ENCODE results near the gene CREB1. TPM values are rescaled to one million over a fixed set of nuclear protein-coding genes. Genes with fewer than 3 reads are reported as not detected.

CREB1 gene
- total RNA-seq, 1 donor from 2014 or later = 108 TPM

DNA sequence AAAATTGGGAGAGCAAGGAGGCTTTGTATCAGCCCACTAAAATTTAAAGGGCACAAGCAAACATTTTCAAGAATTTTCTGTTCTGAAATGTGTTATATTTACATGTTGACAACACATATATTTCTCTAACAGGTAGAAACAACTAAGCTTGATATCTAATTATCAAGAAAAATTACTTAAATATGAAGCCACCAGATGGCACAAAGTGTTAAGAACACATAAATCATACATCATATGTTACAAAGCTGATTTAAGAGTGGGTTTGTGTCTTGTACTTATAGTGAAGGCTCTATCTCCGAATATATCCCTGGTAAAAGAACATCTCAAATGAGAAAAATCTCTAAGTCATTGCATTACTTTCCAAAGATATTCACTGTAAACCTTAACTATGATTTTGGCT is 19.6 kb upstream of the CREB1 start:
- Mint-ChIP-seq H3K36me3 (ENCODE audit: unreplicated experiment) (no peaks in the 10 kb centered on the region), H3K27ac (ENCODE audit: unreplicated experiment) (no peak overlapping the region), H3K27me3 (ENCODE audit: unreplicated experiment) (no peaks in the 10 kb centered on the region), H3K9me3 (ENCODE audit: unreplicated experiment) (no peaks in the 10 kb centered on the region), H3K4me3 (ENCODE audit: unreplicated experiment) (no peak overlapping the region), H3K4me1 (ENCODE audit: low read depth, unreplicated experiment) (no peaks in the 10 kb centered on the region)
- no peak for DNase-seq
- TF ChIP-seq, protein P1, sequence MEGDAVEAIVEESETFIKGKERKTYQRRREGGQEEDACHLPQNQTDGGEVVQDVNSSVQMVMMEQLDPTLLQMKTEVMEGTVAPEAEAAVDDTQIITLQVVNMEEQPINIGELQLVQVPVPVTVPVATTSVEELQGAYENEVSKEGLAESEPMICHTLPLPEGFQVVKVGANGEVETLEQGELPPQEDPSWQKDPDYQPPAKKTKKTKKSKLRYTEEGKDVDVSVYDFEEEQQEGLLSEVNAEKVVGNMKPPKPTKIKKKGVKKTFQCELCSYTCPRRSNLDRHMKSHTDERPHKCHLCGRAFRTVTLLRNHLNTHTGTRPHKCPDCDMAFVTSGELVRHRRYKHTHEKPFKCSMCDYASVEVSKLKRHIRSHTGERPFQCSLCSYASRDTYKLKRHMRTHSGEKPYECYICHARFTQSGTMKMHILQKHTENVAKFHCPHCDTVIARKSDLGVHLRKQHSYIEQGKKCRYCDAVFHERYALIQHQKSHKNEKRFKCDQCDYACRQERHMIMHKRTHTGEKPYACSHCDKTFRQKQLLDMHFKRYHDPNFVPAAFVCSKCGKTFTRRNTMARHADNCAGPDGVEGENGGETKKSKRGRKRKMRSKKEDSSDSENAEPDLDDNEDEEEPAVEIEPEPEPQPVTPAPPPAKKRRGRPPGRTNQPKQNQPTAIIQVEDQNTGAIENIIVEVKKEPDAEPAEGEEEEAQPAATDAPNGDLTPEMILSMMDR (IDR thresholded peaks at IDR 0.05; ENCODE audit: partially characterized antibody, unreplicated experiment) = no peak

DNA sequence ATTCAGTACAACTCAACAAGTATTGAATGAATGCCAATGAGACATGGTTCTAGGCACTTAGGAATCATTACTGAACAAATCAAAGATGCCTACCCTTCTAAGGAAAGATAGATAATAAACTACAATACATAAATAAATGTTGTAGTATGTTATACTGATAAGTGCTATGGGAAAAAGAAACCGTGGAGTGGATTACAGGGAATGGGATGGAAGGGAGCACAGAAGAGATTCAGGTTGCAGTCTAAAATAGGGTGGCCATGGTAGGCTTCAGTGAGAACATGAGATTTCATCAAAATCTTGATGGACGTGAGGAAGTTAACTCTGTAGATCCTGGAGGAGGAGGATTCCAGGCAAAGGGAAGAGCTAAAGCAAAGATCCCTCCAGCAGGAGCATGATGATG is 17.9 kb upstream of the CREB1 start:
- H3K4me1 Mint-ChIP-seq (ENCODE audit: low read depth, unreplicated experiment) = no peaks in the 10 kb centered on the region
- H3K36me3 Mint-ChIP-seq (ENCODE audit: unreplicated experiment) = no peaks in the 10 kb centered on the region
- no peaks in the 10 kb centered on the region for H3K9me3 Mint-ChIP-seq (ENCODE audit: unreplicated experiment)
- no peaks in the 10 kb centered on the region for H3K27me3 Mint-ChIP-seq (ENCODE audit: unreplicated experiment)
- TF ChIP-seq, protein P1 (IDR thresholded peaks at IDR 0.05; ENCODE audit: partially characterized antibody, unreplicated experiment) = no peak
- no peak overlapping the region for H3K27ac Mint-ChIP-seq (ENCODE audit: unreplicated experiment)
- no peak overlapping the region for H3K4me3 Mint-ChIP-seq (ENCODE audit: unreplicated experiment)
- DNase-seq = no peak

DNA sequence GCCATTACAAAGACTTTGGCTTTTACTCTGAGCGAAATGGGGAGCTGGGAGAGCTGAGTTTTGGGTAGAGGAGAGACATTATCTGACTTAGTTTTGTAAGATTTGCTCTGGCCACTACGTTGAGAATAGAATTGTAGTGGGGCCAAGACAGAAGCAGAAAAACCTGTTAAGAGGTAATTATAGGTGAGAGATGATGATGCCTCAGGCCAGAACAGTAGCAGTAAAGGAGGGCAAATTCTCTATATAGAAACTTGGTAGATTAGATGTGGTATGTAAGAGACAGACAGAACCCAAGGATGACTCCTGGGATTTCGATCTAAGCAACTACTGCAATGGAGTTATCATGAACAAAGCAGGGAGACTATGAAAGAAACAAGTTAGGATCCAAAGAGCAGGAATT is 17.4 kb upstream of the CREB1 start:
- Mint-ChIP-seq H3K27ac (ENCODE audit: unreplicated experiment) (no peak overlapping the region), H3K4me1 (ENCODE audit: low read depth, unreplicated experiment) (no peaks in the 10 kb centered on the region), H3K36me3 (ENCODE audit: unreplicated experiment) (no peaks in the 10 kb centered on the region), H3K4me3 (ENCODE audit: unreplicated experiment) (no peak overlapping the region), H3K9me3 (ENCODE audit: unreplicated experiment) (no peaks in the 10 kb centered on the region), H3K27me3 (ENCODE audit: unreplicated experiment) (no peaks in the 10 kb centered on the region)
- no peak for DNase-seq
- TF ChIP-seq, protein P1 (IDR thresholded peaks at IDR 0.05; ENCODE audit: partially characterized antibody, unreplicated experiment) = no peak

DNA sequence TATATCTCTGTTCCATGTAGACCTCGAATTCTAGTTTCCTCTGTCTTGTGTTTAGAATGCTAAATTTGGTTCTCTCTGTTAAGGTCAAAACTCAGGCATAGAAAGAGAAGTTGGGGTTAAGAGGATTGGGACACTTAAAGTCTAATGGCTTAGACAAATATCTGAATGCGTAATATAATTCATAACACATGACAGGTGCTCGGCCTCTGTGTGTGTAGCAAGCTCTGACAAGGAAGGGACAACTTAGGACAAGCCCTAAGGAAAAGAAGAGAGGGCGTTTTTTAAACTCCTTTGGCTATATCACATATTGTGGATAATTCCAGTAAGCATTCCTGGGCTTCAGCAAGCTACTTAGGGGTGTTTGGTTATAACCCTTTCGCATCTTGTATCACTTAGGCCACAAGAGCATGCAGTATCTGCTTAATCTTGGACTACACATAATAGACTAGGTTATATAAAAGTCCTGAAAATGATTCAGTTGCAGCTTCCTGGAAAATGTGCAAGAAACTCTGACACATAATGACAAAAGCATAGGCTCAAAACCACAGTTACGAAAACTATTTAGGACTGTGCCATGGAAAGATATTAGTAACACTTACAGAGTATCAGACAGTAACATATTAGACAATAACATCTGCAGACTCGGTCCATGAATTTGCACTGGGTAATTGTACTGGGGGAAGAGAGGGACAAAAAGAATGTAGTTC is 16.1 kb upstream of the CREB1 start:
- TF ChIP-seq, protein P1 (IDR thresholded peaks at IDR 0.05; ENCODE audit: partially characterized antibody, unreplicated experiment) = no peak
- no peaks in the 10 kb centered on the region for H3K36me3 Mint-ChIP-seq (ENCODE audit: unreplicated experiment)
- H3K9me3 Mint-ChIP-seq (ENCODE audit: unreplicated experiment) = no peaks in the 10 kb centered on the region
- no peak for DNase-seq
- H3K27me3 Mint-ChIP-seq (ENCODE audit: unreplicated experiment) = no peaks in the 10 kb centered on the region
- H3K4me3 Mint-ChIP-seq (ENCODE audit: unreplicated experiment) = no peak overlapping the region
- H3K27ac Mint-ChIP-seq (ENCODE audit: unreplicated experiment) = no peak overlapping the region
- H3K4me1 Mint-ChIP-seq (ENCODE audit: low read depth, unreplicated experiment) = no peaks in the 10 kb centered on the region

DNA sequence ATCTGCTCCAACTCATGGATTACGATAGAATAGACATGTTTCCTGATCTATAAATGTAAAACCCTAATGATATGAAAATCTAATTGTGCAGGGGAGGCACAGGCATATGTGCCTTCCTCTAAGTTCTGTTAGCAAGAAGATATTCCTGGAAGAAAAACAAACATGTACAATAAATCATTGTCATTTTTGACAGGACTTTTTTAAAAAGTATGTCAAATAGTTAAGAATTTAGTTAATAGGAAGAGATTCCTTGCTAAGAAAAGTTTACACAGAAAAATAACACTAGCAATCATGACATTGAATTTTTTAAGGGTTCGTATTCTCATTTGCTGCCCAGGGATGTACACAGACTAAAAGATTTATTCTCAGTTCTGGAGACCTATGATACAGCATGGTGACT is 15.3 kb upstream of the CREB1 start:
- H3K27me3 Mint-ChIP-seq (ENCODE audit: unreplicated experiment) = no peaks in the 10 kb centered on the region
- no peak overlapping the region for H3K4me3 Mint-ChIP-seq (ENCODE audit: unreplicated experiment)
- H3K36me3 Mint-ChIP-seq (ENCODE audit: unreplicated experiment) = peaks cover 6% of the 10 kb centered on the region
- H3K4me1 Mint-ChIP-seq (ENCODE audit: low read depth, unreplicated experiment) = no peaks in the 10 kb centered on the region
- TF ChIP-seq, protein P1 (IDR thresholded peaks at IDR 0.05; ENCODE audit: partially characterized antibody, unreplicated experiment) = no peak
- H3K9me3 Mint-ChIP-seq (ENCODE audit: unreplicated experiment) = no peaks in the 10 kb centered on the region
- DNase-seq = no peak
- no peak overlapping the region for H3K27ac Mint-ChIP-seq (ENCODE audit: unreplicated experiment)
